Measurements from ENCODE around the gene SRRM5.

SRRM5 gene

DNA sequence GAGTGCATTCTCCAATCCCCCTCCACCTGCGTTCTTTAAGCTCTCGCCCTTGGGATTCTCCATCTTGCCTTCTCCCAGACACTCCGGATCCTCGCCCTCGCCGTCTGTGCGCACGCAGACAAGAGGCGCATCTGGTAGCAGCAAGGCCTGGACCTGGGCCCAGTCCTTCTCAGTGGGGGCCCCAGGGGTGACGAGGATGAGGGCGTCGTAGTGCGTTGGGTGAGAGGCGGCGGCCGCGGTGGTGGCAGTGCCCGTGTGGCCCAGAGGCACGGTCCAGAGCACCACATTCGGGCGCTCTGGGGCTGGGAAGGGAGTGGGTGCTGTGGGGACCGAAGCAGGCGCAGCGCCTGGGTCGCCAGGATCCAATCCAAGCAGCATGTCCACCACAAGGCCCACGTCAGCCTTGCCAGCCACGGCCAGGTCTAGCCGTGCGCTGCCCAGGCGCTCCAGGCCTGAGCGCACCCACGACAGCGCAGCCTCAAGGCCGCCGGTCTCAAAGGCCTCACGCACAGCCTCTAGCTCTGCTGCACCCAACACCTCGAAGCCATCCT is 19.0 kb upstream of the SRRM5 start:
- no peak for DNase-seq

GRCh38 chr19:43594081-43594697 is 17.7 kb upstream of the SRRM5 start:
- no peak for DNase-seq

GRCh38 chr19:43594710-43595604 is 16.9 kb upstream of the SRRM5 start:
- DNase-seq, result no peak

- DNase-seq, result peak; percentile 32
Measured at GRCh38 chr19:43595605-43595998, 16.3 kb upstream of the SRRM5 start.

GRCh38 chr19:43595999-43596841 is 15.7 kb upstream of the SRRM5 start, which contains the start of the genes IRGQ and ZNF576:
Gene IRGQ (minus strand): TSS chr19:43596134. CDS start chr19:43595338, 796 bp downstream.
Gene ZNF576 (plus strand): TSS chr19:43596595. CDS start chr19:43597109, 514 bp downstream.
- DNase-seq, result peak; percentile 100

- DNase-seq, result no peak
Measured at GRCh38 chr19:43596842-43597461, 14.9 kb upstream of the SRRM5 start.

DNA sequence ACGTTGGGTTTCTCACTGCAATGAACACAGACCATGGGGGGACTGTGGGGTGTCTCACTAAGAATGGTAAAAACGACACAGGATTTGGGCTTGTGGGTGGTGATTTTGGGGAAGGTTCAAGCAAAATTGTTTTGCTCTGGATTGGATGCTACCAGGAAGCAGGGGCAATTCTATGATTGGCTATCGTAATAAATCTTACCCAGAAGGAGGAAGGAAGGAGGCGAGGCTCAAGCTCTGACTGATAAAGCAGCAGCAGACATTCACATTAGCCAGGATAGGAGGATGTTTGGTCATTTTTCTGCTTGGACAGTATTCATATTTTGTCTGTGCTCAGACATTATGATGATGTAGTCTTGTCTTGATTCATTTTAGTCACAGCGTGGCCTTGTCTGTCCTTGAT is 14.0 kb upstream of the SRRM5 start:
- DNase-seq, result no peak

- DNase-seq, result no peak
Measured at GRCh38 chr19:43598445-43599240, 13.2 kb upstream of the SRRM5 start.

GRCh38 chr19:43599635-43600295 is 12.1 kb upstream of the SRRM5 start:
- DNase-seq, result no peak

GRCh38 chr19:43600326-43600725 is 11.6 kb upstream of the SRRM5 start:
- peak; percentile 10 for DNase-seq

DNA sequence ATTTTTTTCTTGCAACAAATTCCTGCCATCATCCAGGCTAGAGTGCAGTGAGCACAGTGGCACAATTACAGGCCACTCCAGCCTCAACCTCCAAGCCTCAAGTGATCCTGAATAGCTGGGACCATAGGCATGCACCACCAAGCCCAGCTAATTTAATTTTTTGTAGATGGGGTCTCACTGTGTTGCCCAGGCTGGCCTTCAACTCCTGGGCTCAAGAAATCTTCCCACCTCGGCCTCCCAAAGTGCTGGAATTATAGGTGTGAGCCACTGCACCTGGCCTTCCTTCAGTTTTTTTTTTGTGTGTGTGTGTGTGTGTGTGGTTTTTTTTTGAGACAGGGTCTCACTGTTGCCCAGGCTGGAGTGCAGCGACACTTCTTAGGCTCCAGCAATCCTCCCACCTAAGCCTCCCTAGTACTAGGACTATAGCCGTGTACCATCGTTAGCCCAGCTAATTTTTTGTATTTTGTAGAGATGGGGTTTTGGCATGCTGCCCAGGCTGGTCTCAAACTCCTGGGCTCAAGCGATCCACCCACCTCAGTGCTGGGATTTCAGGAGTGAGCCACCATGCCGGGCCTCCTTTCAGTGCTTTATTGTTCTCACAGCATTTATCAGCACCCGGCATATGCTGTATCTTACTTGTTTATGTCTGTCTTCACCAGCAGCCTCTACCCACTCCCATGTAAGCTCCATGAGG is 5.9 kb upstream of the SRRM5 start:
- no peak for DNase-seq

DNA sequence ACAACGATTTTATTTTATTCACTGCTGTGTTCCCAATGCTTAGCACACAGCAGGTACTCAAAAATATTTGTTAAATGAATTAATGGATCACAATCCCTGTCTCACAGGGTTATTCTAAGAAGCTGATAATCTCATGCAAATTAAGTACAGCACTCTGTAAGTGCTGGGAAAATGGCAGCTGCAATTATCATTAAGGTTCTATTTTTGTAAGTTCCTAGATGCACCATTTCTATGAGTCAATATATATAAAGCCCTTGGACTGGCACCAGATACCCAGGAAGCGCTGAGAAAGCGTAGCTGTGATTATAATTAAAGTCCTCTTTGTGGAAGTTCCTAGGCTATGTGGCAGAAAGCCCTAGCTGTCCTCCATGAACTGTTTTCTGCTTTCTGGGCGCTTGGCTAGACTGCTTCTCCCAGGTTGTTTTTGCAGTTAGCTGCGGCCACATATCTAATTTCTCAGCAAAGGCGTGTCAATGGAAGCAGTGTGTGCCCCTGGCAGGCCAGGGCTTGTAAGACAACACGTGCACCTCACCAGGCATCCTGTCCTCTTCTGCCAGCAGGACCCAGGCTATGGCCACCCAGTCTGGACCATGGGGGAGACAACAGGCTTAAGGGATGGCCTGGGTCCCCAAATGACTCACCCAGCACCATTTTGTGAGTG is 5.2 kb upstream of the SRRM5 start:
- no peak for DNase-seq

DNA sequence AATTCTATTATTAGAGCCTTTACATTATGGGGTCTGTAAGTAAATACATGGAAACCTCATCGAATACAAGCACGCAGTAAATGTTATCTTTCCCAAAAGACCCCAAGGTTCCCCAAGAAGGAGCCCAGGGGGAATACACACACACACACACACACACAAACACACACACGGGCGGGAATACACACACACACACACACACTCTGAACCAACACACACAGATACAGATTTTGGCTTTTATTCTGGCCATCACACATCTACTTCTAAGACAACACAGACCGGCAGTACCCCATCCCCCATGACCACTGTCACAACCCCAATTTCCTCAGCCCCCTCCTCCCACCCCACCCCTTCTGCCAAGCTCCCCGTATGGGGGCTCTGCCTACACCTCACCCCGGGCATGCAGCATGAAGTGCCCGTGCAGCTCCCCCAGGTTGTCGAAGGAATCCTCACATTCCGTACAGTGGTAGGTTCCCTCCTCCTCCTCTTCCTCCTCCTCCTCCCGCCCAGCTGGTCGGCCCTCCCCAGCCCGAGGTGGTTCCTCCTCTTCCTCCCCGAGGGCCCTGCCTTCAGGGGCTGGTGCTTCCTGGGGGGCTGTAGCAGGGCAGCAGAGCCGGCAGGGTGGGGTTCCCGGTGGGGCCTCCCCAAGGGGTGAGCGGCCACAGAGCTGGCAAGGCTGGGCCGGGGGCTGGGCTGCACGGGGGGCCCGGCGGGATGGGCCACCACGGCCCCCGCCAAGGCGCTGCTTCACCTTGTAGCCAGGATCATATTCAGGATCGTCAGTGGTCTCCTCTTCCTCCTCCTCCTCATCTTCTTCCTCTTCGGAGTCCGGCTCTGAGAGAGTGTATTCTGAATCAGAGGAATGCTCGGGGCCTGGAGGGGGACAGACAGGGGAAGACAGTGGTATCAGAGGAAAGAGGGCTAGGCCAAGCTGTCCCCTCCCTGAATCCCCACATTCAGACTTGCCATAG is 4.4 kb upstream of the SRRM5 start:
- DNase-seq, result no peak

DNA sequence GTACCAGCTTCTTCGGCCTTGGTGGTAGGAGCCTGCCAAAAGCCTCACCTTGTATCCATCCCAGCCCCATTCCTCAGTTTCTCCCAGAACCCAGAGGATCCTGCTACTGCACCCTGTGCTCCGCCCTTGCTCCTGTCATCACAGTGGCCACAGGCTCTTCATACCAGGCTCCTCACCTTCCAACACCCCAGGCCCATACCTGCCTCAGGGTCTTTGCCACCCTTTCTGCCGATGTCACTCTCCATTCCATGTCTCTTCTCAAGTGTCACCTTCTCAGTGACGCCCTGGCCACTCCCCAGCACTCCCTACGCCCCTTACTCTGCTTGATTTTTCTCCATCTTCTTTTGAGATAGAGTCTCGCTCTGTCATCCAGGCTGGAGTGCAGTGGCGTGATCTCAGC is 2.0 kb upstream of the SRRM5 start:
- DNase-seq, result no peak

- no peak for DNase-seq
Measured at GRCh38 chr19:43610493-43610892, 1.4 kb upstream of the SRRM5 start.

GRCh38 chr19:43612374-43612773 is 486 bp downstream of the SRRM5 start:
- DNase-seq, result no peak

DNA sequence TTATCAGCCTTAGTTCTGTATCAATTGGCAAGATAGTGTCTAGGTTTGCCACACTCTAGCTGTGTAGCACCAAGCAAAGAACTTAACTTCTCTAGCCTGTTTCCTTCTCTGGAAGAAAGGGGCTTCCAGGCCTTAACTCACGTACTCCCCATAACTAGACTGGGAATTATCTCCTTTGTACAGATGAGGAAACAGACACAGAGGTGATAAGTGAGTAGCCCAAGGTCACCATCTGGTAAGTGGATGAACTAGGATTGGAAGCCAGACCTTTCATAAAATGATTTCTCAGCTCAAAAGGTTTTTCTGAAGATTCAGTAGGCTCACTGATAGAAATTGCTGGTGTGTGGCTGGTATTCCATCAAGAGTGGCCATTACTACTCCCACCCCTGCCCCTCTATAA is 4.4 kb downstream of the SRRM5 start:
- DNase-seq, result no peak

- no peak for DNase-seq
Measured at GRCh38 chr19:43616954-43617353, 5.1 kb downstream of the SRRM5 start.

GRCh38 chr19:43618921-43619261 is 7.0 kb downstream of the SRRM5 start:
- peak; percentile 73 for DNase-seq

All from midbrain (tissue), 1 donor.